PFSK-1 (cell line): ENCODE results near the gene ADRA2A.

Experiments
- POLR2AphosphoS5 ChIP-seq: IDR thresholded peaks from 2 replicates; pipeline ENCODE4 v1.6.1; 2012; ENCODE audit warnings: low read depth, mild to moderate bottlenecking, control low read depth, low read length, moderate library complexity
- SIN3A ChIP-seq: IDR thresholded peaks from 2 replicates; pipeline ENCODE4 v1.6.1; 2012; ENCODE audit warnings: mild to moderate bottlenecking, low read length, moderate library complexity, borderline replicate concordance; ENCODE audit not compliant: insufficient read depth
- TAF1 ChIP-seq: IDR thresholded peaks from 2 replicates; pipeline ENCODE4 v1.6.1; 2012; ENCODE audit warnings: low read length, control low read depth, borderline replicate concordance; ENCODE audit not compliant: insufficient read depth
- TF ChIP-seq, protein P1 (sequence below), 2 experiments: IDR thresholded peaks; 2 replicates each; pipeline versions ENCODE4 v1.6.1 to v1.8.0; 2011 to 2012; ENCODE audit warnings: low read depth in 2 of 2, low read length in 2 of 2, control low read depth in 1 of 2, inconsistent platforms in 1 of 2, mild to moderate bottlenecking in 1 of 2, moderate library complexity in 1 of 2; ENCODE audit not compliant: insufficient read depth in 1 of 2

DNA sequence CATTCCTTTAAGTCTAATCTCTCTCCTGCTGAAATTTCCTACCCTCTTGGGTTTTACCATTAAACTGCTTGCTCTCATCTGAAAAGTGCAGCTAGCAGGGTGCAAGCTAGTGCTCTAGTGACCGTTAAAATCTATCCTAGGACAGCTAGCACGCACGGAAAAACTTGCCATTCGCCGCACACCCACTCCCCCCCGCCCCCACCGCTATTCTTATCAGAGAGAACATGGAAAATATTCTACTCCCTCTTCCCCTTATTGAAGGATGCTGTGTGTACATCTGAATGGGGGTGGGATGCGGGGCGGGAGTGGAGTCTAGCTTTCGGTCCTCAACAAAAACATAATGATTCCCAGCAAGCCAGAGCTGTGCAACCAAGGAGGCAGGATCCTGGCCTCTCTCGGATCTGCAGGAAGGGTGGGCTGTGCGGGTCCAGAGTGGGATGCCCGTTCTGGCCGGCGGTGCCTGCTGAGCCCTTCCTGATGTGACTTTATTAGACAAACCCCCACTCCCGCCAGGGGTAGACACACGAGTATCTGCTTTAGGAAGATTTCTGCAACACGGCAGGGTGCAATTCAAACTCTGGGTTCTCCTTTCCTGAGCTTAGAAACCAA is 1.1 kb upstream of the ADRA2A start:
- TF ChIP-seq TAF1: no peak
- no peak for TF ChIP-seq POLR2AphosphoS5
- no peak for TF ChIP-seq SIN3A
- TF ChIP-seq, protein P1, sequence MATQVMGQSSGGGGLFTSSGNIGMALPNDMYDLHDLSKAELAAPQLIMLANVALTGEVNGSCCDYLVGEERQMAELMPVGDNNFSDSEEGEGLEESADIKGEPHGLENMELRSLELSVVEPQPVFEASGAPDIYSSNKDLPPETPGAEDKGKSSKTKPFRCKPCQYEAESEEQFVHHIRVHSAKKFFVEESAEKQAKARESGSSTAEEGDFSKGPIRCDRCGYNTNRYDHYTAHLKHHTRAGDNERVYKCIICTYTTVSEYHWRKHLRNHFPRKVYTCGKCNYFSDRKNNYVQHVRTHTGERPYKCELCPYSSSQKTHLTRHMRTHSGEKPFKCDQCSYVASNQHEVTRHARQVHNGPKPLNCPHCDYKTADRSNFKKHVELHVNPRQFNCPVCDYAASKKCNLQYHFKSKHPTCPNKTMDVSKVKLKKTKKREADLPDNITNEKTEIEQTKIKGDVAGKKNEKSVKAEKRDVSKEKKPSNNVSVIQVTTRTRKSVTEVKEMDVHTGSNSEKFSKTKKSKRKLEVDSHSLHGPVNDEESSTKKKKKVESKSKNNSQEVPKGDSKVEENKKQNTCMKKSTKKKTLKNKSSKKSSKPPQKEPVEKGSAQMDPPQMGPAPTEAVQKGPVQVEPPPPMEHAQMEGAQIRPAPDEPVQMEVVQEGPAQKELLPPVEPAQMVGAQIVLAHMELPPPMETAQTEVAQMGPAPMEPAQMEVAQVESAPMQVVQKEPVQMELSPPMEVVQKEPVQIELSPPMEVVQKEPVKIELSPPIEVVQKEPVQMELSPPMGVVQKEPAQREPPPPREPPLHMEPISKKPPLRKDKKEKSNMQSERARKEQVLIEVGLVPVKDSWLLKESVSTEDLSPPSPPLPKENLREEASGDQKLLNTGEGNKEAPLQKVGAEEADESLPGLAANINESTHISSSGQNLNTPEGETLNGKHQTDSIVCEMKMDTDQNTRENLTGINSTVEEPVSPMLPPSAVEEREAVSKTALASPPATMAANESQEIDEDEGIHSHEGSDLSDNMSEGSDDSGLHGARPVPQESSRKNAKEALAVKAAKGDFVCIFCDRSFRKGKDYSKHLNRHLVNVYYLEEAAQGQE (IDR thresholded peaks at IDR 0.05; ENCODE audit: insufficient read depth in 1 of 2, low read depth in 2 of 2, low read length in 2 of 2): no peak
